Small intestine (tissue), 16 donors: ENCODE data around the gene GIPR. TPM values are rescaled to one million over a fixed set of nuclear protein-coding genes. Genes with fewer than 3 reads are reported as not detected.
"Not testable (repeated sequence)": the region's sequence is repeated elsewhere in the genome, so short reads cannot be mapped to it uniquely, and the experiment has no call there.

ENCODE experiments used
- DNase-seq, 2 donors: peaks; one replicate each; pipeline versions ENCODE4 v3.0.0 to v3.0.0-alpha.2; 2013
- FAIRE-seq: peaks from 2 replicates; lab custom pipeline; 2012; peaks lifted over from hg19 to GRCh38; lab: Jason Lieb, UNC
- H3K27ac ChIP-seq, 3 donors: one replicate each; pipeline ENCODE4 v1.5.1; 2013; ENCODE audit warnings: low read length in 2 of 3, mild to moderate bottlenecking in 2 of 3, control low read depth in 1 of 3, inconsistent platforms in 1 of 3, low read depth in 1 of 3, moderate library complexity in 1 of 3
- H3K27me3 ChIP-seq, 3 donors: one replicate each; pipeline ENCODE4 v1.6.1; 2013; ENCODE audit warnings: low read length in 3 of 3, inconsistent platforms in 1 of 3; ENCODE audit not compliant: control insufficient read depth in 3 of 3, insufficient read depth in 3 of 3
- H3K36me3 ChIP-seq, 3 donors: one replicate each; pipeline ENCODE4 v1.6.1; 2013; ENCODE audit warnings: low read length in 3 of 3, inconsistent platforms in 1 of 3, low read depth in 1 of 3, mild to moderate bottlenecking in 1 of 3, moderate library complexity in 1 of 3; ENCODE audit not compliant: control insufficient read depth in 3 of 3, insufficient read depth in 2 of 3
- H3K4me1 ChIP-seq, 3 donors: one replicate each; pipeline ENCODE4 v1.6.1; 2013; ENCODE audit warnings: low read length in 2 of 3, inconsistent platforms in 1 of 3, low read depth in 1 of 3, mild to moderate bottlenecking in 1 of 3, moderate library complexity in 1 of 3; ENCODE audit not compliant: control insufficient read depth in 3 of 3, insufficient read depth in 2 of 3
- H3K4me3 ChIP-seq, 3 donors: one replicate each; pipeline ENCODE4 v1.5.1; 2013; ENCODE audit warnings: low read length in 3 of 3, control low read depth in 1 of 3, inconsistent platforms in 1 of 3, low read depth in 1 of 3, mild to moderate bottlenecking in 1 of 3, moderate library complexity in 1 of 3
- H3K9me3 ChIP-seq, 2 donors: one replicate each; pipeline ENCODE4 v1.6.1; 2013; ENCODE audit warnings: low read depth in 1 of 2, low read length in 1 of 2; ENCODE audit not compliant: control insufficient read depth in 2 of 2, insufficient read depth in 1 of 2
- WGBS, 3 donors: extraction: QIAGEN DNeasy Blood & Tissue Kit; methylation state at CpG; one replicate each; pipeline ENCODE4 v1.1.7; 2013; 5-methylcytosine and 5-hydroxymethylcytosine counted together
- long read RNA-seq, 10 donors: transcript quantifications; one replicate each; lab custom pipeline, GENCODE V29; 2026
- polyA plus RNA-seq, 4 donors: library from polyadenylated mRNA; stranded (reverse) in 3 of 4; unstranded in 1 of 4; fragments of 200-250 nt in 3 of 4; fragments of 120-200 nt in 1 of 4; gene quantifications; one replicate each; pipeline versions ENCODE4 v1.2.1 to v1.2.3, GENCODE V29; 2013
- donor health status: healthy with polysubstance abuse.
- donor health status: control.
- donor health status: control.
- donor health status: Bipolar disorder and iron deficiency.
- donor health status: healthy.

GIPR gene, protein sequence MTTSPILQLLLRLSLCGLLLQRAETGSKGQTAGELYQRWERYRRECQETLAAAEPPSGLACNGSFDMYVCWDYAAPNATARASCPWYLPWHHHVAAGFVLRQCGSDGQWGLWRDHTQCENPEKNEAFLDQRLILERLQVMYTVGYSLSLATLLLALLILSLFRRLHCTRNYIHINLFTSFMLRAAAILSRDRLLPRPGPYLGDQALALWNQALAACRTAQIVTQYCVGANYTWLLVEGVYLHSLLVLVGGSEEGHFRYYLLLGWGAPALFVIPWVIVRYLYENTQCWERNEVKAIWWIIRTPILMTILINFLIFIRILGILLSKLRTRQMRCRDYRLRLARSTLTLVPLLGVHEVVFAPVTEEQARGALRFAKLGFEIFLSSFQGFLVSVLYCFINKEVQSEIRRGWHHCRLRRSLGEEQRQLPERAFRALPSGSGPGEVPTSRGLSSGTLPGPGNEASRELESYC
- 1 to 10 TPM in 2 of 4 donors, under 1 TPM in 2; 0.67 to 9.1 (median 0.97) TPM for polyA plus RNA-seq
- long read RNA-seq, donor 1 = 0 reads
- long read RNA-seq, donor 2, partial matches to known transcripts = 81 of 245 reads
- long read RNA-seq, donor 2, other reads (novel, unspliced or antisense) = 163 of 245 reads
- long read RNA-seq, donor 3 = 0 reads
- long read RNA-seq, donor 4 = 0 reads
- long read RNA-seq, donor 5 = 0 reads
- long read RNA-seq, donor 6 = 0 reads
- long read RNA-seq, donor 7, partial matches to known transcripts = 469 of 1,300 reads
- long read RNA-seq, donor 7, other reads (novel, unspliced or antisense) = 831 of 1,300 reads
- long read RNA-seq, donor 8 = 0 reads
- long read RNA-seq, donor 9, partial matches to known transcripts = 128 of 128 reads
- long read RNA-seq, donor 9, other reads (novel, unspliced or antisense) = 0 of 128 reads
- long read RNA-seq, donor 10 = 0 reads

DNA sequence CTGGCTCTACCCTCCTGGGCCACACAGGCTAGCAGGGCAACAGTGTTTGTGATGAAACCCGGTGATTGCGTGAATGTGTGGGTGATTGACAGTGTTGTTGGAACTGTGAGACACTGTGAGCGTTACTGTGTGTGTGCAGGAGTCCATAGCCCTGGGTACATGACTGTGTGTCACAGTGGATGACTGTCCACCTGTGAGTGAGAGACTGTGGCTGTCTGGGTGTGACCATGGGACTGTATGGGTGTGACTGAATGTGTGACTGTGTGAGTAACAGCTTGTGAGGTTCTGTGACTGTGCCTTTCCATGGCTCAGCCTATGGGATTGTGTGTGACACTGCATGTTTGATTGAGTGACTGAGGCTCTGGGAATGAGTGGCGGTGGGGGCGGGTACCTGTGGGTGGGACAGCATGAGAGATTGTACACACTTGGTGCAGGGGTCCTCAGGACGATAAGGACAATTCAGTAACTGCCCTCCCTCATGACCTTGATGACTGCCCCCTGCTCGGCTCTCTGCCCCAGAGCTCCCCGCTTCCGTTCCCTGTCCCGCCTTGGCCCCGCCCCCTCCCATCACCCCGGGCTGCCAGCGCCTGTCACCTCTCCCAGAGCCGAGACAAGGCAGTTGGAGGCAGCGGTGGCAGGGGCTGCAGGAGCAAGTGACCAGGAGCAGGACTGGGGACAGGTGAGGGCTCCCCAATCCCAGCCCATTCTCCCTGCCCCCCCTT lies at the start of gene GIPR:
Gene GIPR (plus strand): TSS at position 602 of the 722 bp plus-strand sequence. CDS start 1,300 bp downstream, outside the sequence.
- H3K4me1 ChIP-seq = peaks cover 0 to 25% (median 0%) of the 10 kb centered on the region in 3 donors
- H3K36me3 ChIP-seq = no peaks in the 10 kb centered on the region
- H3K4me3 ChIP-seq = peak within 1 kb of the TSS; percentile 13 to 36 (median 32)
- no peaks in the 10 kb centered on the region for H3K9me3 ChIP-seq
- 7 to 12% (median 7%) methylated on average over 15 of the region's 15 CpGs for WGBS, 3 donors
- FAIRE-seq (no peak), DNase-seq (peak; percentile 51 to 68)
- peak within 1 kb of the TSS in 2 of 3 donors; percentile 22 to 47 for H3K27ac ChIP-seq
- H3K27me3 ChIP-seq = peaks cover 0 to 64% (median 3%) of the 10 kb centered on the region in 3 donors

GRCh38 chr19:45621389-45621788 lies 46.6 kb upstream of the GIPR start:
- Histone ChIP-seq H3K9me3 (no peaks in the 10 kb centered on the region), H3K36me3 (peaks cover 0 to 61% (median 16%) of the 10 kb centered on the region in 3 donors), H3K27ac (no peak overlapping the region), H3K4me3 (no peak overlapping the region), H3K27me3 (no peaks in the 10 kb centered on the region), H3K4me1 (peaks cover 0 to 1% (median 0%) of the 10 kb centered on the region in 3 donors)
- DNase-seq (no peak), FAIRE-seq (no peak)
- 92 to 96% (median 95%) methylated on average over 17 of the region's 17 CpGs for WGBS, 3 donors

- no peaks in the 10 kb centered on the region for H3K9me3 ChIP-seq
- 84 to 92% (median 89%) methylated on average over 6 of the region's 6 CpGs for WGBS, 3 donors
- DNase-seq (no peak), FAIRE-seq (no peak)
- H3K4me3 ChIP-seq = no peak overlapping the region
- H3K4me1 ChIP-seq = no peaks in the 10 kb centered on the region
- peaks cover 0 to 62% (median 16%) of the 10 kb centered on the region in 3 donors for H3K36me3 ChIP-seq
- no peak overlapping the region for H3K27ac ChIP-seq
- no peaks in the 10 kb centered on the region for H3K27me3 ChIP-seq
These were observed 46.0 kb upstream of the GIPR start for GRCh38 chr19:45621976-45622503.

DNA sequence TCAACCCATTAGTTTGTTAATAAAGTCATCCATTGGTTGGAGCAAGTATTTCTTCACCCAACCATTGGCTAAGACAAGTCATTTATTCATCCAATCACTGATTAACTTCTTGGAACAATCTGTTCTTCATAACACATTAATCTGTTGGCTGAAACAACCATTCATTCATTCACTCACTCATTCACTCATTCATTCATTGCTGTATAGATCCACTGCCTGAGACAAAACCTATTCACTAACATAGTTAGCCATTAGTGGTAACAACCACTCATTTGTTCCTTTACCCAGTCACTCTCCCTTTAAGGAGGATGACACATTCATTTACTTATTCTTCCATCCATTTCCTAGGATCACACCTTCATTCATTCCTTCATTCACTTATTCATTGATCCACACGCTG lies 44.0 kb upstream of the GIPR start:
- Histone ChIP-seq H3K4me1 (no peaks in the 10 kb centered on the region), H3K27ac (no peak overlapping the region), H3K36me3 (peaks cover 0 to 70% (median 15%) of the 10 kb centered on the region in 3 donors), H3K4me3 (no peak overlapping the region), H3K27me3 (no peaks in the 10 kb centered on the region), H3K9me3 (no peaks in the 10 kb centered on the region)
- DNase-seq = no peak
- no peak for FAIRE-seq
- 91 to 97% (median 95%) methylated on average over 1 of the region's 1 CpG for WGBS, 3 donors

DNA sequence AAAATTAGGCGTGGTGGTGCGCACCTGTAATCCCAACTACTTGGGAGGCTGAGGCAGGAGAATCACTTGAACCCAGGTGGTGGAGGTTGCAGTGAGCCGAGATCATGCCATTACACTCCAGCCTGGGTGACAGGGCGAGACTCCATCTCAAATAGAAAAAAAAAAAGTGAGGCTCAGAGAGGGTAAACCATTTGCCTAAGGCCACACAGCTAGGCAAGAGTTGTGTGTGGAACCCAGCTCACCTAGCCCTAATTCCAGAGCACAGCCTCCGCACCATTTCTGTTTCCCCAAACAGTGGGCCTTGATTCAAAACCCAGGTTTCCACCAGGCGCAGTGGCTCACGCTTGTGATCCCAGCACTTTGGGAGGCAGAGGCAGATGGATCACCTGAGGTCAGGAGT lies 39.8 kb upstream of the GIPR start:
- not testable (repeated sequence) for H3K4me3 ChIP-seq, FAIRE-seq, H3K27ac ChIP-seq, H3K9me3 ChIP-seq, H3K4me1 ChIP-seq, DNase-seq, H3K27me3 ChIP-seq
- 96 to 98% (median 98%) methylated on average over 7 of the region's 7 CpGs for WGBS, 3 donors
- peaks cover 0 to 47% (median 2%) of the 10 kb centered on the region in 3 donors for H3K36me3 ChIP-seq

DNA sequence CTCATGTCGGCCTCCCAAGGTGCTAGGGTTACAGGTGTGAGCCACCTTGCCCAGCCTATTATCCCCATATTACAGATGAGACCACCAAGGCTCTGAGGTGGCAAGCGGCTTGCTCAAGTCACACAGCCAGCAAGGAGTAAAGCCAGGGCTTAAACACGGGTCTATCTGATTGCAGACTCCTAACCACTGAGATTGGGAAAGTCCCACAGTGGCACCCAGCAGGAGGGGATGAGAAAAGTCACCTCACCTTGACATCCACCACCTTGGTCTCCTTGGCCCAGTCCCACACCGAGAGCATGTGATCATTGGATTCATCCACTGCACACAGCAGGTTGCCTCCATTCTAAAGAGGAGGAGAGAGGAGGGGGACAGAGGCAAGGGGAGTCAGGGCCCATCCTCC lies 38.3 kb upstream of the GIPR start:
- Histone ChIP-seq H3K9me3 (no peaks in the 10 kb centered on the region), H3K4me3 (no peak overlapping the region), H3K4me1 (peaks cover 0 to 6% (median 0%) of the 10 kb centered on the region in 3 donors), H3K36me3 (peaks cover 0 to 47% (median 2%) of the 10 kb centered on the region in 3 donors), H3K27me3 (no peaks in the 10 kb centered on the region), H3K27ac (no peak overlapping the region)
- WGBS, 3 donors = 77 to 86% (median 81%) methylated on average over 4 of the region's 4 CpGs
- FAIRE-seq (no peak), DNase-seq (no peak)

- Histone ChIP-seq H3K27ac (no peak overlapping the region), H3K4me3 (no peak overlapping the region)
- FAIRE-seq = no peak
These were observed 37.6 kb upstream of the GIPR start for GRCh38 chr19:45630463-45630862.

More at GRCh38 chr19:45630463-45630862, 37.6 kb upstream of the GIPR start:
- Histone ChIP-seq H3K27me3 (no peaks in the 10 kb centered on the region), H3K9me3 (no peaks in the 10 kb centered on the region), H3K36me3 (peaks cover 0 to 44% (median 2%) of the 10 kb centered on the region in 3 donors), H3K4me1 (peaks cover 0 to 6% (median 0%) of the 10 kb centered on the region in 3 donors)
- WGBS, 3 donors = 81 to 93% (median 91%) methylated on average over 2 of the region's 2 CpGs
- no peak for DNase-seq
